IMR-90 (cell line): ENCODE data around the gene PHF21B. TPM values are rescaled to one million over a fixed set of nuclear protein-coding genes. Genes with fewer than 3 reads are reported as not detected.

Experiments used
- ATAC-seq: fragments of 200-7000 bp; cut with Tn5 transposase; 2 replicates; pipeline ENCODE4 v1.9.1; 2020; ENCODE audit warnings: low read depth, mild to moderate bottlenecking, moderate library complexity
- BruUV-seq: library from RNA; stranded (reverse); fragments of 400-500 nt; replicated peaks from 2 replicates; lab custom pipeline; 2021; lab: Mats Ljungman, UMichigan
- CTCF ChIA-PET: fragments of 300-600 bp; formaldehyde crosslinking; extraction: SDS; loops from one replicate; lab custom pipeline; 2021; ENCODE audit warnings: antibody characterized with exemption; lab: Yijun Ruan, JAX
- POLR2A ChIA-PET: fragments of 300-600 bp; sonication (Branson Sonifier 250); formaldehyde crosslinking; loops from one replicate; lab custom pipeline; 2022; ENCODE audit warnings: antibody characterized with exemption; ENCODE audit not compliant: unreplicated experiment; lab: Charles Lee
- DNase-seq: peaks from one replicate; pipeline ENCODE4 v3.0.0; 2013
- H2AFZ ChIP-seq: replicated peaks from 2 replicates; pipeline ENCODE3; 2013; ENCODE audit warnings: low read length, mild to moderate bottlenecking; ENCODE audit not compliant: poor library complexity
- H2AK5ac ChIP-seq: 2 replicates; pipeline ENCODE4 v1.6.1; 2013; ENCODE audit warnings: low read depth, low read length, inconsistent platforms
- H2AK9ac ChIP-seq: replicated peaks from 2 replicates; pipeline ENCODE3; 2013; ENCODE audit warnings: mild to moderate bottlenecking, low read depth, low read length, moderate library complexity; ENCODE audit not compliant: poor library complexity
- H2BK120ac ChIP-seq: 2 replicates; pipeline ENCODE4 v1.6.1; 2013; ENCODE audit warnings: low read depth, low read length, inconsistent platforms
- H2BK15ac ChIP-seq: 3 replicates; pipeline ENCODE4 v1.6.1; 2013; ENCODE audit warnings: low read depth, low read length, inconsistent platforms
- H2BK20ac ChIP-seq: 2 replicates; pipeline ENCODE4 v1.6.1; 2013; ENCODE audit warnings: low read depth, mild to moderate bottlenecking, inconsistent platforms, low read length, moderate library complexity
- H2BK5ac ChIP-seq: 2 replicates; pipeline ENCODE4 v1.6.1; 2013; ENCODE audit warnings: mild to moderate bottlenecking, low read depth, low read length, inconsistent platforms; ENCODE audit not compliant: poor library complexity, severe bottlenecking
- H3K14ac ChIP-seq: replicated peaks from 2 replicates; pipeline ENCODE4 v1.6.1; 2013; ENCODE audit warnings: low read depth, low read length, inconsistent platforms
- H3K18ac ChIP-seq: 2 replicates; pipeline ENCODE4 v1.6.1; 2013; ENCODE audit warnings: low read depth, low read length, control low read depth
- H3K23ac ChIP-seq: 2 replicates; pipeline ENCODE4 v1.6.1; 2013; ENCODE audit warnings: low read depth, low read length, inconsistent platforms
- H3K27ac ChIP-seq: 2 replicates; pipeline ENCODE4 v1.5.1; 2013; ENCODE audit warnings: mild to moderate bottlenecking, control low read depth, low read length; ENCODE audit not compliant: insufficient read depth
- H3K27me3 ChIP-seq: 2 replicates; pipeline ENCODE4 v1.6.1; 2013; ENCODE audit warnings: low read length; ENCODE audit not compliant: control insufficient read depth, insufficient read depth
- H3K36me3 ChIP-seq: 2 replicates; pipeline ENCODE4 v1.6.1; 2013; ENCODE audit warnings: low read length, mixed read lengths; ENCODE audit not compliant: control insufficient read depth, insufficient read depth
- H3K4ac ChIP-seq: 2 replicates; pipeline ENCODE4 v1.6.1; 2013; ENCODE audit warnings: low read depth, low read length, inconsistent platforms
- H3K4me1 ChIP-seq: 2 replicates; pipeline ENCODE4 v1.6.1; 2013; ENCODE audit warnings: low read length, mixed read lengths; ENCODE audit not compliant: control insufficient read depth, insufficient read depth
- H3K4me2 ChIP-seq: 2 replicates; pipeline ENCODE4 v1.6.1; 2013; ENCODE audit warnings: low read depth, mild to moderate bottlenecking, control low read depth, low read length, moderate library complexity
- H3K4me3 ChIP-seq: 2 replicates; pipeline ENCODE4 v1.5.1; 2013; ENCODE audit warnings: low read depth, mild to moderate bottlenecking, control low read depth, low read length, moderate library complexity; ENCODE audit not compliant: insufficient read depth
- H3K56ac ChIP-seq: 2 replicates; pipeline ENCODE4 v1.6.1; 2013; ENCODE audit warnings: low read length, inconsistent platforms; ENCODE audit not compliant: insufficient read depth; ENCODE audit errors: extremely low read depth
- H3K79me1 ChIP-seq, 2 experiments: 2 replicates each; pipeline ENCODE4 v1.6.1; 2013; ENCODE audit warnings: low read length in 2 of 2, inconsistent platforms in 1 of 2, low read depth in 1 of 2
- H3K9ac ChIP-seq: 2 replicates; pipeline ENCODE4 v1.6.1; 2013; ENCODE audit warnings: low read depth, low read length, control low read depth
- H3K9me1 ChIP-seq: 2 replicates; pipeline ENCODE4 v1.6.1; 2013; ENCODE audit warnings: low read length, inconsistent platforms; ENCODE audit not compliant: insufficient read depth
- H3K9me3 ChIP-seq: 2 replicates; pipeline ENCODE4 v1.6.1; 2013; ENCODE audit warnings: low read length; ENCODE audit not compliant: control insufficient read depth, insufficient read depth
- H4K20me1 ChIP-seq: 2 replicates; pipeline ENCODE4 v1.6.1; 2013; ENCODE audit warnings: low read length, inconsistent platforms; ENCODE audit not compliant: insufficient read depth
- H4K5ac ChIP-seq: 2 replicates; pipeline ENCODE4 v1.6.1; 2013; ENCODE audit warnings: mild to moderate bottlenecking, low read depth, low read length, control low read depth
- H4K8ac ChIP-seq, 2 experiments: 2 replicates each; pipeline ENCODE4 v1.6.1; 2013; ENCODE audit warnings: low read depth in 2 of 2, low read length in 2 of 2, control low read depth in 1 of 2, inconsistent platforms in 1 of 2
- H4K91ac ChIP-seq: 2 replicates; pipeline ENCODE4 v1.6.1; 2013; ENCODE audit warnings: low read depth, low read length, inconsistent platforms; ENCODE audit not compliant: insufficient read depth
- BHLHE40 ChIP-seq: fragments of 150-350 bp; IDR thresholded peaks from 2 replicates; pipeline ENCODE4 v1.6.1; 2016; ENCODE audit warnings: mild to moderate bottlenecking, low read depth, low read length
- CTCF ChIP-seq: conservative IDR thresholded peaks from 2 replicates; pipeline ENCODE4 v1.5.1; 2012; ENCODE audit warnings: mild to moderate bottlenecking, low read depth, low read length, improper control_type of control experiment
- FOS ChIP-seq: fragments of 150-350 bp; IDR thresholded peaks from 2 replicates; pipeline ENCODE4 v1.6.1; 2016; ENCODE audit warnings: low read depth, low read length
- MAFK ChIP-seq: IDR thresholded peaks from 2 replicates; pipeline ENCODE4 v1.6.1; 2012; ENCODE audit warnings: low read depth, low read length, improper control_type of control experiment
- MAZ ChIP-seq: IDR thresholded peaks from 2 replicates; pipeline ENCODE4 v1.6.1; 2012; ENCODE audit warnings: low read depth, mild to moderate bottlenecking, low read length, improper control_type of control experiment, moderate library complexity, borderline replicate concordance
- NFE2L2 ChIP-seq: fragments of 150-350 bp; IDR thresholded peaks from 2 replicates; pipeline ENCODE4 v1.6.1; 2016; ENCODE audit warnings: low read depth, mild to moderate bottlenecking, low read length
- POLR2A ChIP-seq: IDR thresholded peaks from 2 replicates; pipeline ENCODE4 v1.6.1; 2012; ENCODE audit warnings: mild to moderate bottlenecking, low read depth, low read length
- RAD21 ChIP-seq: IDR thresholded peaks from 2 replicates; pipeline ENCODE4 v1.6.1; 2012; ENCODE audit warnings: low read length, improper control_type of control experiment
- RFX5 ChIP-seq: IDR thresholded peaks from 2 replicates; pipeline ENCODE4 v1.8.0; 2012; ENCODE audit warnings: low read depth, mild to moderate bottlenecking, low read length, moderate library complexity
- SMC3 ChIP-seq: fragments of 150-350 bp; IDR thresholded peaks from 2 replicates; pipeline ENCODE4 v1.6.1; 2016; ENCODE audit warnings: low read depth, mild to moderate bottlenecking, antibody characterized with exemption, low read length, moderate library complexity
- USF2 ChIP-seq: fragments of 150-350 bp; IDR thresholded peaks from 2 replicates; pipeline ENCODE4 v1.6.1; 2017; ENCODE audit warnings: mild to moderate bottlenecking, antibody characterized with exemption, low read length, low read depth
- WGBS, 2 experiments: methylation state at CpG; one replicate each; pipeline versions ENCODE4 v1.1.5 to v1.1.7; 2013; ENCODE audit warnings: missing lambda C conversion rate in 2 of 2; ENCODE audit not compliant: insufficient read length in 1 of 2; ENCODE audit errors: extremely low coverage in 2 of 2; 5-methylcytosine and 5-hydroxymethylcytosine counted together
- dilution Hi-C: fragments of 300-500 bp; cut with HindIII; formaldehyde crosslinking; loops from one replicate; pipeline ENCODE4 v1.14.3; 2018; ENCODE audit warnings: low sequenced_read_pairs; ENCODE audit not compliant: unreplicated experiment
- in situ Hi-C: fragments of 300-500 bp; cut with MboI; formaldehyde crosslinking; loops from 3 replicates; pipeline ENCODE4 v1.14.3; 2019; ENCODE audit warnings: low sequenced_read_pairs, inconsistent platforms, mixed read lengths
- intact Hi-C: fragments of 100-400 bp; cut with micrococcal nuclease; formaldehyde crosslinking; loops from 2 replicates; pipeline ENCODE4 v1.10.0; 2022
- polyA plus RNA-seq, 3 experiments: library from polyadenylated mRNA; depleted of rRNA; stranded (reverse); fragments of >200 nt; gene quantifications; 2 replicates each; pipeline ENCODE4 v1.2.3, GENCODE V29; 2012; ENCODE audit warnings: low replicate concordance in 1 of 3
- total RNA-seq: library from RNA; depleted of rRNA; stranded (reverse); fragments of >200 nt; gene quantifications from 2 replicates; pipeline ENCODE4 v1.2.3, GENCODE V29; 2012
- TF ChIP-seq, protein P1 (sequence below): fragments of 150-350 bp; IDR thresholded peaks from 2 replicates; pipeline ENCODE4 v1.6.1; 2016; ENCODE audit warnings: low read depth, mild to moderate bottlenecking, low read length, moderate library complexity, borderline replicate concordance

Gene PHF21B
- total and polyA plus RNA-seq, 2 of the 4 experiments (the other 2 are of a cell fraction) = 0.02 TPM; not detected in 1

DNA sequence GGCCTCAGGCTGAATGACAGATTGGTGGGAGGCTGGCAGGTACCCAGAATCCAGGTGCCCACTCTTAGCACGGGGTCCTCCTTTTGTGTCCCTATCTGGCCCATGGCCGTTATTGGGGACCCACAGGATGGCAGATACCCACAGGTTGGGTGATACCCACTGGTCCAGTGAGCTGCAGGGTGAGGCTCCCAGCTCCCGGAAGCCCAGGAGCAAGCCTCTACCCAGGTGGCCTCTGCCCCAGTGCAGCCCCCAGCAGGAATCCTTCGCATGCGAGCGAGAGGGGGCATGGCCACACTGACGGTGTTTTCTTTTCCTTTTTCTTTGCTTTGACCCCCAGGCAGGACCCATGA lies 116.1 kb downstream of the PHF21B start:
- H3K23ac ChIP-seq = no peak overlapping the region
- no peak overlapping the region for H3K27ac ChIP-seq
- no peak overlapping the region for H2BK5ac ChIP-seq
- TF ChIP-seq BHLHE40 (no peak), POLR2A (no peak), CTCF (no peak), MAFK (no peak), NFE2L2 (no peak), FOS (no peak), RAD21 (no peak), RFX5 (no peak), USF2 (no peak), SMC3 (no peak), MAZ (no peak)
- TF ChIP-seq, protein P1, sequence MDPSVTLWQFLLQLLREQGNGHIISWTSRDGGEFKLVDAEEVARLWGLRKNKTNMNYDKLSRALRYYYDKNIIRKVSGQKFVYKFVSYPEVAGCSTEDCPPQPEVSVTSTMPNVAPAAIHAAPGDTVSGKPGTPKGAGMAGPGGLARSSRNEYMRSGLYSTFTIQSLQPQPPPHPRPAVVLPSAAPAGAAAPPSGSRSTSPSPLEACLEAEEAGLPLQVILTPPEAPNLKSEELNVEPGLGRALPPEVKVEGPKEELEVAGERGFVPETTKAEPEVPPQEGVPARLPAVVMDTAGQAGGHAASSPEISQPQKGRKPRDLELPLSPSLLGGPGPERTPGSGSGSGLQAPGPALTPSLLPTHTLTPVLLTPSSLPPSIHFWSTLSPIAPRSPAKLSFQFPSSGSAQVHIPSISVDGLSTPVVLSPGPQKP = no peak
- H2AK5ac ChIP-seq = no peak overlapping the region
- ChIA-PET CTCF (no interaction called here), POLR2A (no interaction called here)
- H4K91ac ChIP-seq = no peak overlapping the region
- H2BK20ac ChIP-seq = no peak overlapping the region
- 54% methylated on average over 4 of the region's 7 CpGs; no CpG with 5 or more reads in 1 of the 2 experiments for WGBS, 2 experiments
- H3K27me3 ChIP-seq = peaks cover 3% of the 10 kb centered on the region; the same call in 1 of the 2 replicates
- H3K14ac ChIP-seq = no peak overlapping the region
- no peaks in the 10 kb centered on the region for H4K20me1 ChIP-seq
- dilution Hi-C loops = no loop called here
- DNase-seq = no peak
- BruUV-seq = no TSS peak
- no peak overlapping the region for H2AFZ ChIP-seq
- no peaks in the 10 kb centered on the region for H3K9me3 ChIP-seq
- H3K4me2 ChIP-seq = no peak overlapping the region
- no peak overlapping the region for H3K18ac ChIP-seq
- H4K8ac ChIP-seq = no peak overlapping the region
- no peaks in the 10 kb centered on the region for H3K4me1 ChIP-seq
- H3K9ac ChIP-seq = no peak overlapping the region
- no peak overlapping the region for H3K4ac ChIP-seq
- H3K36me3 ChIP-seq = no peaks in the 10 kb centered on the region
- no peaks in the 10 kb centered on the region for H3K79me1 ChIP-seq
- no peak for ATAC-seq
- intact Hi-C loops = no loop called here
- no peak overlapping the region for H4K5ac ChIP-seq
- H3K4me3 ChIP-seq = no peak overlapping the region
- H3K9me1 ChIP-seq = no peaks in the 10 kb centered on the region
- H2BK15ac ChIP-seq = no peak overlapping the region
- in situ Hi-C loops = no loop called here
- H3K56ac ChIP-seq = no peak overlapping the region
- no peak overlapping the region for H2BK120ac ChIP-seq
- no peak overlapping the region for H2AK9ac ChIP-seq
